HG03521 (cell line): ENCODE measurements around the gene NANP.
"Not testable (repeated sequence)": the region's sequence is repeated elsewhere in the genome, so short reads cannot be mapped to it uniquely, and the experiment has no call there.

Source experiments
- ATAC-seq: cut with Tn5 transposase; IDR thresholded peaks from one replicate; pipeline ENCODE4 v1.9.1; 2021; ENCODE audit warnings: mild to moderate bottlenecking, moderate library complexity; ENCODE audit not compliant: unreplicated experiment

Gene NANP

DNA sequence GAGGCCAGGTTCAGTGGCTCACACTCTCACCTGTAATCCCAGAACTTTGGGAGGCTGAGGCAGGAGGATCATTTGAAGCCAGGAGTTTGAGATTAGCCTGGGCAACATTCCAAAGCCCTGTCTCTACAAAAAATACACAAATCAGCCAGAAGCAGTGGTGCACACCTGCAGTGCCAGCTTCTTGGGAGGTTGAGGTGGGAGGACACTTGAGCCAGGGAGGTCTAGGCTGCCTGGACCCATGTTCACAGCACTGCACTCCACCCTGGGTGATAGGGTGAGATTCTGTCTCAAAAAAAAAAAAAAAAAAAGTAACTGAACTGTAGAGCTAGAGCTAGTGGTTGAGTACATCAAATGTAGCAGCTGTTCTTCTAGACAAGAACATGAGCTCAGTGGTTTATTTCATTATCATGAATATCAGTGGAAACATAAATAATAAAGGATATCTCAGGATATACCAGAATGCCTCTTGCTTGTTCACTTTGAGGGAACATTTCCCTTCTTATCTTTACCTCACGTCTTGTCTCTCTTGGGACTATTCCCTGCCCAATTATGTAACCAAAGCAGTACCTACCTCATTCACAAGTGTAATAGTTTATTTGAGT lies 17.6 kb downstream of the NANP start:
- ATAC-seq, result no peak

- no peak for ATAC-seq
Measured at GRCh38 chr20:25605148-25605547, 18.7 kb downstream of the NANP start.

- no peak for ATAC-seq
Measured at GRCh38 chr20:25604611-25605010, 19.2 kb downstream of the NANP start.

GRCh38 chr20:25602914-25603309 lies 20.9 kb downstream of the NANP start:
- not testable (repeated sequence) for ATAC-seq

DNA sequence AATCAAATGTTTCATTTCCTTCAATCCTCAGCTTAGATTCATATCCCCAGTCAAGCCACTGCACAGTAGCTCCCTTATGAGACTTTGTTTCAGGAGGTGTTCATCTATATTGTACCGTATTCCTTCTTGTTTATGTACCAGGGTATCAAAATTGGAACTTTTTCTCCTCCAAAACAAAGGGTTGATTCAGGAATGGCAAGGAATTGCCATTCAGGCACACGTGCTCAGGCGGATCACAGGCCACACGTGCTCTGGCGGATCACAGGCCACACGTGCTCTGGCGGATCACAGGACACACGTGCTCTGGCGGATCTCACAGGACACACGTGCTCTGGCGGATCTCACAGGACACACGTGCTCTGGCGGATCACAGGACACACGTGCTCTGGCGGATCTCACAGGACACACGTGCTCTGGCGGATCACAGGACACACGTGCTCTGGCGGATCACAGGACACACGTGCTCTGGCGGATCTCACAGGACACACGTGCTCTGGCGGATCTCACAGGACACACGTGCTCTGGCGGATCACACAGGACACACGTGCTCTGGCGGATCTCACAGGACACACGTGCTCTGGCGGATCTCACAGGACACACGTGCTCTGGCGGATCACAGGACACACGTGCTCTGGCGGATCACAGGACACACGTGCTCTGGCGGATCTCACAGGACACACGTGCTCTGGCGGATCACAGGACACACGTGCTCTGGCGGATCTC lies 21.5 kb downstream of the NANP start:
- ATAC-seq, result not testable (repeated sequence)

GRCh38 chr20:25601659-25602058 lies 22.2 kb downstream of the NANP start:
- no peak for ATAC-seq

- no peak for ATAC-seq
Measured at GRCh38 chr20:25600632-25601031, 23.2 kb downstream of the NANP start.

DNA sequence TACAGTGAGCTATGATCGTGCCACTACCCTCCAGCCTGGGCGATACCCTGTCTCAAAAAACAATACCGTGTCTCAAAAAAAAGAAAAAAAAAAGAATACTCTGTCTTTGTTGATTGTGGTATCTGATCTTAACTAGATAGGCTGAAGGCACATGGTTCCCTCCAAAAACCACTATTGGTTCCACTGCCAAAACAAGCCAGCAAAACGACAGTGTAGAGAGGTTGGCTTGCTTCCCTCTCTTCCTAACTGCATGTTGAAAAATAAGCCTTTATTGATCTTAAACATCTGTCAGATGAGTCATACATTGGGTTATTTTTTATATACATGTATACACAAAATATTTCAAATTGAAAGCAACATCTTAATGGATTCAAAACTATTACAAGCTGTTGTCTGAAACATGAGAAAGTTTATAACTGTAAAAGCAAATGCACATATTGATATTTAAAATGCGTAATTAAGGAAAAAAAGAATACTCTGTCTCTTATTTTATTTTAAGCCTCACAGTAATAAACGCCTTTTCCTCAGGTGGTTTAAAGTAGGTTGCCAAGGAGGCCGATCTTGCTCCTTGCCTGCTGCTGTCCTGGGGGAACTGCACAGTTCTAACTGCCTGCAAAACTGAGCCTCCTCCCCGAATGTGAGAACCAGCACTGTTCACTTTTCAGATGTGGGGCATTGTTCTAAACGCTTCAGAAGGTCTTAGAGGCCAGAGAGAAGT lies 31.5 kb downstream of the NANP start:
- no peak for ATAC-seq

DNA sequence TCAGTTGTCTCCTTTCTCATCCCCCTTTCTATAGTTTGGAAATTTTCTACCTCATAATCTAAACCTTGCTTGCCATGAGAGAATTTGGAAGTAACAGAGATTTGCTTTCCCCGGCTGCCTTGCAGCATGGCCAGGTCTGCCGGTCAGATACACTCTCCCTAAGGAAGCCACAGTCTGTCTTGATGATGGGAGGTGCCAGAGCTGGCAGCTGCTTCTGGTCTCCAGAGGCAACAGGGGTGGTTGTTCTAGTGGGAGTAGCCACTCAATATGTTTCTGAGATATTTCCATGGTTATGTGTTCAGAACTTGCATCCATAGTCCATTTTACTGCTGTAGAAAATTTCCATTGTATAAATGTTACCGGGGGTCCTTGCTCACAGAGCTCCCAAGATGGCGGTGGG lies 33.0 kb downstream of the NANP start:
- ATAC-seq, result not testable (repeated sequence)

DNA sequence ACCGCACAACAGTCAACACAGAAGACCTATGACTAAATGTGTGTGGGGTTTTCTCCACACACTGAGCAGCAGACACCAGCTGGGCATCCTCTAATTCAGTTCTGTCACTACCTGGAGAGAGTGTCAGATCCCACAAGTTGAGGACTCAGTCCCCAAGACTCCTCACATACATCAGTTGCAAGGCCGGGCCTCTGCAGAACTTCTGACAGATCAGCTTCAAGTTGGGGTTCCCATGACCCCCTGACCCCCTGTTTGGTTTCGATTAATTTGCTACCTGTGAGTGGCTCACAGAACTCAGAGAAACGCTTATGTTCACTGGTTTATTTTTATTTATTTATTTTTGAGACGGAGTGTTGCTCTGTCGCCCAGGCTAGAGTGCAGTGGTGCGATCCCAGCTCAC lies 35.3 kb downstream of the NANP start:
- ATAC-seq, result no peak

DNA sequence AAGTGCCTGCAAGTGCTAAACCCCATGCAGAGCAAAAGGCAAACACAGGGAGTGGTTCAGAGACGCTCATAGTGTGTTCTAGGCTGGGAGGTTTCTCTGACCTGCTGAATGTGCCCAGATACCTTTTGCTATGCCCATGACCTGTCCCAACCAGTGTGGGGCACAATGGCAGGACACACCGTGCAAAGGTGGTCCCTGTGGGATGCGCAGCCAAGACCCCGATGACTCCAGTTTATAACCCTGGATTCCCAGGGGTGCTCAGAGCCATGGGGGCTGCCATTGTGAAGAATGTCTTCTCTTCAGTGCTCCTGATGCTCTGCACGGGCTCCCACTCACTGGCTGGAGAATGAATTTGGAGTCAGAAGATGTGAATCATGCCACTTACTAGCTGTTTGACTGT lies 36.3 kb downstream of the NANP start:
- no peak for ATAC-seq

DNA sequence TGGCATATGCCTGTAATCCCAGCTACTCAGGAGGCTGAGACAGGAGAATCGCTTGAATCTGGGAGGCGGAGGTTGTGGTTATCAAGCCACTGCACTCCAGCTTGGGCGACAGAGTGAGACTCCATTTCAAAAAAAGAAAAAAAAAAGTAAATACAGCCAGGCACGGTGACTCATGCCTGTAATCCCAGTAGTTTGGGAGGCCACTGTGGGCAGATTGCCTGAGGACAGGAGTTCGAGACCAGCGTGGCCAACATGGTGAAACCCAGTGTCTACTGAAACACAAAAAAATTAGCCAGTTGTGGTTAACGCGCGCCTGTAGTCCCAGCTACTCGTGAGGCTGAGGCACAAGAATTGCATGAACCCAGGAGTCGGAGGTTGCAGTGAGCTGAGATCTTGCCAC lies 36.9 kb downstream of the NANP start:
- no peak for ATAC-seq

- ATAC-seq, result no peak
Measured at GRCh38 chr20:25584905-25585704, 38.7 kb downstream of the NANP start, which contains the start of gene NINL. NINL (minus strand) TSS chr20:25585531; CDS start chr20:25526587, 58,944 bp downstream.

- not testable (repeated sequence) for ATAC-seq
Measured at GRCh38 chr20:25583607-25584006, 40.2 kb downstream of the NANP start.

DNA sequence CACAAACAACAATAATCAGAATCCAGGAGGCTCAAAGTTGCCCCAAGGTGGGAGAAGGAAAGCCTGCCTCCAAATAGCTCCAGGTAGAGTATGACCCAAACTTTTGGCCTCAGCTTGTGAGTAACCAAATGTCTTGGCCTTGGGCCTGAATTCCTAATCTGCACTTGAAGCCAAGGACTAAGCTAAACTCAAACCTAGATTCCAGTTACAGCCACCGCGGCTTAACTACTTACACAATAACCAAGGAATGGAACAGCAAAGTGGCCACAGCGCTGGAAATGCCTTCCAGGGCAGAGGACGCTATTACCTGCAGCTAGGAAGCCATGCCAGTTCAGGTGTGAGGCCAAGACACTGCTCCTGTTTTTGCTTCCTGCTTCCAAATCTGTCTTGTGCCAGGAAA lies 43.1 kb downstream of the NANP start:
- no peak for ATAC-seq

DNA sequence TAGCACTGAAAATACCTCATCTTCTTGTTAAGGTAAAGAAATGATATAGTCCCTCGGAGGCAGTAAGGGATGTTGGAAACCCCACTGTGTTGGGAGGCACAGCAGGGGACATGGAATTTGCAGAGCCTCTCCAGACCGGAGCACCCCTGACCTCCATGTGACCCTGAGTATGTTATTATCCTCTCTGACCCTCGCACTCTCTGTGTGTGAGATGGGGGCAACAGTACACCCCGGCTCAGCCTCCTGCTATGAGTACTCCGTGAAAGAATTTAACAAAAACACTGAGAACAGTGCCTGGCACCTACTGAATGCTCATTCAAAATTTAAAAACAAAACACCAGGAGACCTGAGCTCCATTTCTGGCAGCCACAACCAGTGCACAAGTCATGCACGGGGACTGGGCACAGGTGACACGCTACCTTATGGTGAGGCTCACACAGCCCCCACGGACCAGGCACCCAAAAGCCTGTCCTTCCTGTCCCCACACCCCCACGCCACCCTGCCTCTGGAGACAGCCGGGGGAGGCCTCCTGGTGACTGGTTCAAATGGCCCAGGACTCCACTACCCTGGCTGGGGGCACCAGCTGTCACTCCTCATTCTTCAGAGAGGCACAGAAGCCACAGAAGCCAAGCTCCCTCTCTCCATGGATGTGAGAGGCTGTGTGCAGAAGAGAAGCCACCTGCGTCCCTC lies 44.6 kb downstream of the NANP start:
- ATAC-seq, result no peak

GRCh38 chr20:25576783-25577530 lies 46.9 kb downstream of the NANP start:
- ATAC-seq, result no peak

GRCh38 chr20:25574411-25574810 lies 49.4 kb downstream of the NANP start:
- no peak for ATAC-seq

GRCh38 chr20:25573288-25574251 lies 50.2 kb downstream of the NANP start:
- ATAC-seq, result no peak
